Left ventricle myocardium inferior (tissue), 1 donor: ENCODE results near the gene PTPRN2. TPM values are rescaled to one million over a fixed set of nuclear protein-coding genes. Genes with fewer than 3 reads are reported as not detected.
"Not testable (repeated sequence)": the region's sequence is repeated elsewhere in the genome, so short reads cannot be mapped to it uniquely, and the experiment has no call there.

ENCODE experiments used
- DNase-seq: peaks from one replicate; pipeline ENCODE4 v3.0.0-alpha.2; 2020
- H3K27ac ChIP-seq: fragments of 200-600 bp; replicated peaks from 2 replicates; pipeline ENCODE4 v1.8.0; 2021
- H3K27me3 ChIP-seq: fragments of 200-600 bp; 2 replicates; pipeline ENCODE4 v1.8.0; 2021; ENCODE audit warnings: low read depth
- H3K36me3 ChIP-seq: fragments of 200-600 bp; 2 replicates; pipeline ENCODE4 v1.8.0; 2021
- H3K4me1 ChIP-seq: fragments of 200-600 bp; 2 replicates; pipeline ENCODE4 v1.8.0; 2021
- H3K4me3 ChIP-seq: fragments of 200-600 bp; 2 replicates; pipeline ENCODE4 v1.8.0; 2021; ENCODE audit warnings: mild to moderate bottlenecking, moderate library complexity
- H3K9me3 ChIP-seq: fragments of 200-600 bp; replicated peaks from 2 replicates; pipeline ENCODE4 v1.8.0; 2021
- intact Hi-C: fragments of 100-400 bp; cut with micrococcal nuclease; formaldehyde crosslinking; loops from one replicate; pipeline ENCODE4 v1.11.0; 2022
- total RNA-seq: library from RNA; stranded (reverse); fragmentation: NEBNext Ultra II Directional; extraction: Animal tissue kit (Norgen Biotek cat#: 25700); gene quantifications from one replicate; pipeline ENCODE4 v1.2.1, GENCODE V29; 2021
- TF ChIP-seq, protein P1 (sequence below): fragments of 200-600 bp; IDR thresholded peaks from 2 replicates; pipeline ENCODE4 v1.8.0; 2021; ENCODE audit warnings: antibody characterized with exemption, mild to moderate bottlenecking, borderline replicate concordance
- donor health status: DM: no; HTN: yes; CAD: no; lungs with severe emphysema.

Gene PTPRN2
- total RNA-seq, 1 donor from 2014 or later: 1.3 TPM

DNA sequence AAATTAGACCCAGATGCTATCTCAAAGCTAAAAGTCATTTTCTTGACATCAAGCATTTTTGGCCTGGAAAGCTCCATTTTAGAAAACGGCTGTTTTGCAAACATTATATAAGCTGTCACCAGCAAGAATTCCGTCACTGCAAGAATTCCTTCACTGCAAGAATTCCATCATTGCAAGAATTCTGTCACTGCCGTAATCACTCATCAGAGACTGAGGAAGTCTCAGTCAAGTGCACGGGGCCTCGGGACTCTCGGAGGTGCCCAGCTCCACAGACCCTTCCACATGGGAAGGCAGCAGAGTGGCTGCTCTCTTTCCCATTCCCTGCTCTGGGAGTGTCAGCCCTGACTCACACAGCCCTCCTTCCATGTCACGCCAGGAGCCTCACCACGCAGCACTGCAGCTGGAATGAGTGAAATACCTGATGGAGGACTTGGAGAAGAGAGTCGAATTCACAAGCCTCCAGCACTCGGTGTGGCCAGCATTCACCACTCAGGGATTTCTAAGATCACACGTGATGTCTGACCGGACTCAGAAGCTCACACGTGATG lies 168.3 kb downstream of the PTPRN2 start:
- H3K27ac ChIP-seq: no peak overlapping the region
- peaks cover 50% of the 10 kb centered on the region for H3K27me3 ChIP-seq
- no peaks in the 10 kb centered on the region for H3K4me1 ChIP-seq
- TF ChIP-seq, protein P1, sequence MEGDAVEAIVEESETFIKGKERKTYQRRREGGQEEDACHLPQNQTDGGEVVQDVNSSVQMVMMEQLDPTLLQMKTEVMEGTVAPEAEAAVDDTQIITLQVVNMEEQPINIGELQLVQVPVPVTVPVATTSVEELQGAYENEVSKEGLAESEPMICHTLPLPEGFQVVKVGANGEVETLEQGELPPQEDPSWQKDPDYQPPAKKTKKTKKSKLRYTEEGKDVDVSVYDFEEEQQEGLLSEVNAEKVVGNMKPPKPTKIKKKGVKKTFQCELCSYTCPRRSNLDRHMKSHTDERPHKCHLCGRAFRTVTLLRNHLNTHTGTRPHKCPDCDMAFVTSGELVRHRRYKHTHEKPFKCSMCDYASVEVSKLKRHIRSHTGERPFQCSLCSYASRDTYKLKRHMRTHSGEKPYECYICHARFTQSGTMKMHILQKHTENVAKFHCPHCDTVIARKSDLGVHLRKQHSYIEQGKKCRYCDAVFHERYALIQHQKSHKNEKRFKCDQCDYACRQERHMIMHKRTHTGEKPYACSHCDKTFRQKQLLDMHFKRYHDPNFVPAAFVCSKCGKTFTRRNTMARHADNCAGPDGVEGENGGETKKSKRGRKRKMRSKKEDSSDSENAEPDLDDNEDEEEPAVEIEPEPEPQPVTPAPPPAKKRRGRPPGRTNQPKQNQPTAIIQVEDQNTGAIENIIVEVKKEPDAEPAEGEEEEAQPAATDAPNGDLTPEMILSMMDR: no peak
- no peak overlapping the region for H3K4me3 ChIP-seq
- DNase-seq: no peak
- intact Hi-C loops: no loop called here
- peaks cover 8% of the 10 kb centered on the region for H3K9me3 ChIP-seq
- no peaks in the 10 kb centered on the region for H3K36me3 ChIP-seq

DNA sequence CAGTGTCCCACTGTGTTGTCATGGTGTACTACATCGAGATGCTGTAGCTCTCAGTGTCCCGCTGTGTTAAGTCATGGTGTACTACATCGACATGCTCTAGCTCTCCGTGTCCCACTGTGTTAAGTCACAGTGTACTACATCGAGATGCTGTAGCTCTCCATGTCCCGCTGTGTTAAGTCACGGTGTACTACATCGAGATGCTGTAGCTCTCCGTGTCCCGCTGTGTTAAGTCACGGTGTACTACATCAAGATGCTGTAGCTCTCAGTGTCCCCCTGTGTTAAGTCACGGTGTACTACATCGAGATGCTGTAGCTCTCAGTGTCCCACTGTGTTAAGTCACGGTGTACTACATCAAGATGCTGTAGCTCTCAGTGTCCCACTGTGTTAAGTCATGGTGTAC lies 169.2 kb downstream of the PTPRN2 start:
- intact Hi-C loops, H3K4me1 ChIP-seq, H3K27ac ChIP-seq, DNase-seq, H3K36me3 ChIP-seq, H3K4me3 ChIP-seq, H3K9me3 ChIP-seq: not testable (repeated sequence)
- H3K27me3 ChIP-seq: peaks cover 53% of the 10 kb centered on the region

DNA sequence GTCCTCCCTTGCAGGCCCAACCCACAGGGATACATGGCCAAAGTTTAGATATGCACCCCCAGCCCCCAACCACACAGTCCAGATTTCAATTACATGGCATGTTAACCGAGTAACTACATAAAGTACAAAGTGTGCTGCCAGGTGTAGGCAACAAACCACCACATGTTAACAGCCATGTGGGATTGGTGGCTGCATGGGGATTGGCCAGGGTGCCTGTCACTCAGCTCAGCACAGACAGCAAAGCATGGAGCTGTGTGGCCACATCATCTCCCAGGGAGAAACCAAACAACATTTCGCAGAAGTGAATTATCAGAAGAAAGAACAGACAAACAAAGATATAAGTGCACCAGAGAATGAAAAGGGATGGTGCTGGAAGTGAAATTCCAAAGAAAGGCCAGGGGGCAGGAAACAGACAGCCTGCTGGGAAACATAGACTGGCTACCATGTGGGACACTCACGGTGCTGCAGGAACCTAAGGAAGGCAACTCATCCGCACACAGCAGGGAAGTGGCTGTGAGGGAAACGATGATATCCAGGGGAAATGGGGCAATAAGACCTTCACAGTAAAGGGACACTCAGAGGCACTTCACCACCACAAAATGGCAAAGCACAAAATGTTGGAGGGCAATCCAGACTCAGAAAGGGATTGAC lies 171.2 kb downstream of the PTPRN2 start:
- H3K36me3 ChIP-seq: no peaks in the 10 kb centered on the region
- no peak overlapping the region for H3K27ac ChIP-seq
- H3K27me3 ChIP-seq: peaks cover 46% of the 10 kb centered on the region
- H3K9me3 ChIP-seq: peaks cover 8% of the 10 kb centered on the region
- DNase-seq: no peak
- no peak overlapping the region for H3K4me3 ChIP-seq
- intact Hi-C loops: no loop called here
- TF ChIP-seq, protein P1: no peak
- H3K4me1 ChIP-seq: no peaks in the 10 kb centered on the region

DNA sequence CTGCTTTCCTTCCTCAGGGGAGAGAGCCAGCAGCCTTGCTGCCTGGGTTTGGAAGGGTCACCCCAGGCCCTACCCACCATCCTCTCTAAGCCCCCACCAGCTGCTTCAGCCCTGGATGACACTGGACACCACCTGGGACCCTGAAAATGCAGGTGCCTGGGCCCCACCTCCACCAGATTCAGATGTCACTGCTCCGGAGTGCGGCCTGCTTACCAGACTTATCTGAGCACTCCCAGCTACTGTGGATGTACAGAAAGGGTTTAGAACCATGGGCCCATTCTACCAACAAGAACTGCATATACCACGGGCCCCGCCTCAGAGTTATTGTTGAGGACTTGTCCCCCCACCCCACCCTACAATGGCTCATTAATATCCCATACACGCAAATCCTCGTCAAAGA lies 172.3 kb downstream of the PTPRN2 start:
- Histone ChIP-seq H3K4me3 (no peak overlapping the region), H3K9me3 (peaks cover 8% of the 10 kb centered on the region), H3K27ac (no peak overlapping the region), H3K27me3 (peaks cover 47% of the 10 kb centered on the region), H3K36me3 (no peaks in the 10 kb centered on the region), H3K4me1 (no peaks in the 10 kb centered on the region)
- intact Hi-C loops: no loop called here
- no peak for DNase-seq
- TF ChIP-seq, protein P1: no peak

DNA sequence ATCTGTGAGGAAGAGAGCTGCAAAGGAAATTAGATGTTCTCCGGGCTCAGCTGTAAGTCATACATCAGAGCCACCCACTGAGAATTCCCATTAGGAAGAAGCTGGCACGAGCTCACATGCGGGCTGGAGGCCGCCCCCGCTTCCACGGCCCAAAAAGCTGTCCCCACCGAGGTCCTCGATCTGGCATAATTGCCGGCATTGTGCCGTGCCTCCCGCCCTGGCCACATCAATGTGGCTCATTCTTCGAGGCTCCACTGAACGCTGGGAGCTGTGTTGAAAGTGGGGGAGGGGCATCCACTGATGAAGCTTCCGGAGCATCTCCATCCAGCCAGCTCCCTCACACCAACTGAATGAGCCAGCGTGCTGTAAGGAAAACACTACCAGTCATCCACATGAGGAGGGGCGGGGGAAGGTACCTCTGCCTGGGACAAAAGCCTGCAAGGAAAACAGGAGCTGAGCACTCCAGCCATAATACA lies 173.1 kb downstream of the PTPRN2 start:
- TF ChIP-seq, protein P1: no peak
- peaks cover 47% of the 10 kb centered on the region for H3K27me3 ChIP-seq
- no peaks in the 10 kb centered on the region for H3K36me3 ChIP-seq
- intact Hi-C loops: no loop called here
- H3K27ac ChIP-seq: no peak overlapping the region
- no peaks in the 10 kb centered on the region for H3K4me1 ChIP-seq
- no peak overlapping the region for H3K4me3 ChIP-seq
- peaks cover 8% of the 10 kb centered on the region for H3K9me3 ChIP-seq
- no peak for DNase-seq

DNA sequence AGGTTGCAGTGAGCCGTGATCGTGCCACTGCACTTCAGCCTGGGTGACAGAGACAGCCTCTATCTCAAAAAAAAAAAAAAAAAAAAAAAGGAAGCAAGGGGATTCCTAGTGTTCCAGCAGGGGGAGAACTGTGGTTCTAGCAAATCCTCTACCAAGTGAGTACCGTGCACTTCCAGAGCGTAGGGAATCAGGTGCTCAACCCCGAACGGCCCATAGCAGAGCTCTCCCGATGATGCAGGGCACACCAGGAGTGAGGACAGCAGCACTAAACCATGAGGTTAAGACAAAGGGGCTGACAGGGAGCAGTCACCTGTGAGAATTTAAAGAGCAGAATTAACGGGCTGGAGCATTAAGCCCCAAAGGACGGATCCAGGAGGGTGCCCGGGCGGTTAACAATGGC lies 173.6 kb downstream of the PTPRN2 start:
- DNase-seq: no peak
- Histone ChIP-seq H3K27me3 (peaks cover 48% of the 10 kb centered on the region), H3K27ac (no peak overlapping the region), H3K4me1 (no peaks in the 10 kb centered on the region), H3K4me3 (no peak overlapping the region), H3K9me3 (peaks cover 8% of the 10 kb centered on the region), H3K36me3 (no peaks in the 10 kb centered on the region)
- TF ChIP-seq, protein P1: no peak
- intact Hi-C loops: no loop called here
